ENCODE data around the gene EPHA10.

GRCh38 chr1:37765916-37766664, 1.2 kb upstream of the EPHA10 start:
- TF ChIP-seq POLR2AphosphoS5 (IDR thresholded peaks at IDR 0.05) (no peak), CTCF (IDR thresholded peaks at IDR 0.05; ENCODE audit: poor library complexity, severe bottlenecking) (peak; percentile 69), REST (IDR thresholded peaks at IDR 0.05; ENCODE audit: borderline replicate concordance) (no peak), EZH2 (IDR thresholded peaks at IDR 0.05; ENCODE audit: borderline replicate concordance, insufficient read depth, low read length, poor library complexity, severe bottlenecking) (no peak), EP300 (conservative IDR thresholded peaks at IDR 0.05; ENCODE audit: poor library complexity, severe bottlenecking) (no peak), TAF1 (IDR thresholded peaks at IDR 0.05; ENCODE audit: low read depth) (no peak), RAD21 (conservative IDR thresholded peaks at IDR 0.05) (peak; percentile 62), MXI1 (conservative IDR thresholded peaks at IDR 0.05; ENCODE audit: poor library complexity, severe bottlenecking) (no peak), SMC3 (conservative IDR thresholded peaks at IDR 0.05; ENCODE audit: poor library complexity) (peak; percentile 58)
